ENCODE results near the gene PRODH2. TPM values are rescaled to one million over a fixed set of nuclear protein-coding genes. Genes with fewer than 3 reads are reported as not detected.

PRODH2 gene
- total and polyA plus RNA-seq, 4 donors: 56.4 to 156 (median 114) TPM

DNA sequence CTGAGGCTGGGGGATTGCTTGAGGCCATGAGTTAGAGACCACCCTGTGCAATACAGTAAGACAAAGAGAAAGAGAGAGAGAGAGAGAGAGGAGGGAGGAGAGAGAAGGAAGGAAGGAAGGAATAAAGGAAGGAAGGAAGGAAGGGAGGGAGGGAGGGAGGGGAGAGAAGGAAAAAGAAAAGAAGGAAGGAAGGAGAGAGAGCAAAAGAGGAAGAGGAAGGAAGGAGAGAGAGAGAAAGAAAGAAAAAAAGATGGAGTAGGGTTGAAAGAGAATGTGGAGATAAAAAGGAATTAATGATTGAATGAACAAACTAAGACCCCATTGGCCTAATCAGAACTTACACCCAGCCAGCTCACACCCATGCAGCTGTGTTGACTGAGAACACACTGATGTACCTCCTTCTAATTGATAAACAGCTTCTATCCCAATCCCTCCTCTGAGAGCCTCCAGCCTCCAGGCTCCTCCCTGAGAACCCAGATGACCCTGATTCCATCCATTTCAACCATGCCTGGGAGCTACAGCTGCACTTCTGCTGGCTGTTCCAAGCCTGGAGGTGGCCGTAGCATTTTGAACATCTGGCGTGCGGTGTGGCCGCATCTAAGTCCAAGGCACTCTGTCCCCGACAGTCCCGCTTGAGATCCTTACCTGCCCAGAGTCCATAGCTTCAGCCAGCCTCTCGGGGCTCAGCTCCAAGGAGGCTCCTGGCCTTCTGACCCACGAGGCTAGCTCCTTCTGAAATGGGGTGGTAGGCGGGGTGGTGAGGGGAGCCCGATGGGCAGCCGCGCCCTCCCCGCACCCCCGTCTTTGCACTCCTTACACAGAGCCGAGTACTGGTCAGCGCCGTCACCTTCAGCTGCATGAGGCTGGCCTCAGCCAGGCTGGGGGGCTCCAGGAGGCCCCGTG, 1.1 kb downstream of the PRODH2 start:
- TF ChIP-seq SP1 (IDR thresholded peaks at IDR 0.05): no peak
- peak; percentile 48 to 59 for TF ChIP-seq RXRA (IDR thresholded peaks at IDR 0.05)
- Histone ChIP-seq H3K4me1 (ENCODE audit: control insufficient read depth in 4 of 4, insufficient read depth in 4 of 4, low read length in 3 of 4) (peaks cover 0 to 29% (median 23%) of the 10 kb centered on the region in 4 donors), H3K9me3 (ENCODE audit: control insufficient read depth in 4 of 4, low read length in 3 of 4) (no peaks in the 10 kb centered on the region), H3K27me3 (ENCODE audit: control insufficient read depth in 4 of 4, insufficient read depth in 4 of 4, low read length in 3 of 4) (no peaks in the 10 kb centered on the region), H3K27ac (ENCODE audit: low read depth in 1 of 2, low read length in 2 of 2) (peak overlapping the region; percentile 50 to 78), H3K36me3 (ENCODE audit: control insufficient read depth in 4 of 4, insufficient read depth in 3 of 4, low read depth in 1 of 4, low read length in 3 of 4) (peaks cover 0 to 7% (median 3%) of the 10 kb centered on the region in 4 donors), H3K4me3 (ENCODE audit: low read depth in 1 of 3, low read length in 3 of 3) (peak overlapping the region; percentile 52 to 95 (median 66)), H3K9ac (ENCODE audit: low read depth in 1 of 2, low read length in 2 of 2) (no peak overlapping the region)
- DNase-seq (ENCODE audit: low spot score): no peak
- 33% methylated on average over 18 of the region's 18 CpGs for WGBS

DNA sequence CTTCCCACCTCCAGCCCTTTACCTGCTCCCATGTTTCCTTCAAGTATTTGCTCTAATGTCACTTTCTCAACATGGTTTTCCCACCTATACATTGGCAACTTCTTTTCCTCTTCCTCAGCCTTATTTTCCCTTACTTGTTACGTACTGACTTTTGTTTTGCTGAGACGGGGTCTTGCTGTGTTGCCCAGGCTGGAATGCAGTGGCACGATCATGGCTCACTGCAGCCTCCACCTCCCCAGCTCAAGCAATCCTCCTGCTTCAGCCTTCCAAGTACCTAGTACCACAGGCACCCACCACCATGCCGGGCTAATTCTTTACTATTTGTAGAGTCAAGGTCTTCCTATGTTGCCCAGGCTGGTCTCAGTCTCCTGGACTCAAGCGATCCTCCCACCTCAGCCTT, 5.0 kb downstream of the PRODH2 start:
- Histone ChIP-seq H3K9me3 (ENCODE audit: control insufficient read depth in 4 of 4, low read length in 3 of 4) (no peaks in the 10 kb centered on the region), H3K4me3 (ENCODE audit: low read depth in 1 of 3, low read length in 3 of 3) (no peak overlapping the region), H3K9ac (ENCODE audit: low read depth in 1 of 2, low read length in 2 of 2) (no peak overlapping the region), H3K27ac (ENCODE audit: low read depth in 1 of 2, low read length in 2 of 2) (no peak overlapping the region), H3K36me3 (ENCODE audit: control insufficient read depth in 4 of 4, insufficient read depth in 3 of 4, low read depth in 1 of 4, low read length in 3 of 4) (peaks cover 0 to 30% (median 21%) of the 10 kb centered on the region in 4 donors), H3K27me3 (ENCODE audit: control insufficient read depth in 4 of 4, insufficient read depth in 4 of 4, low read length in 3 of 4) (no peaks in the 10 kb centered on the region), H3K4me1 (ENCODE audit: control insufficient read depth in 4 of 4, insufficient read depth in 4 of 4, low read length in 3 of 4) (peaks cover 0 to 20% (median 17%) of the 10 kb centered on the region in 4 donors)
- no peak for DNase-seq (ENCODE audit: low spot score)
- TF ChIP-seq HNF4A (conservative IDR thresholded peaks at IDR 0.05) (no peak), TAF1 (conservative IDR thresholded peaks at IDR 0.05) (no peak), GABPA (IDR thresholded peaks at IDR 0.05 in 1 of 2, conservative IDR thresholded peaks at IDR 0.05 in 1 of 2) (no peak), EGR1 (IDR thresholded peaks at IDR 0.05; ENCODE audit: low read depth in 2 of 2) (no peak), NR2F2 (IDR thresholded peaks at IDR 0.05) (no peak), FOXA2 (IDR thresholded peaks at IDR 0.05) (no peak), HNF4G (IDR thresholded peaks at IDR 0.05) (no peak), ZBTB33 (IDR thresholded peaks at IDR 0.05) (no peak), SP1 (IDR thresholded peaks at IDR 0.05) (no peak)
- TF ChIP-seq, protein P1, sequence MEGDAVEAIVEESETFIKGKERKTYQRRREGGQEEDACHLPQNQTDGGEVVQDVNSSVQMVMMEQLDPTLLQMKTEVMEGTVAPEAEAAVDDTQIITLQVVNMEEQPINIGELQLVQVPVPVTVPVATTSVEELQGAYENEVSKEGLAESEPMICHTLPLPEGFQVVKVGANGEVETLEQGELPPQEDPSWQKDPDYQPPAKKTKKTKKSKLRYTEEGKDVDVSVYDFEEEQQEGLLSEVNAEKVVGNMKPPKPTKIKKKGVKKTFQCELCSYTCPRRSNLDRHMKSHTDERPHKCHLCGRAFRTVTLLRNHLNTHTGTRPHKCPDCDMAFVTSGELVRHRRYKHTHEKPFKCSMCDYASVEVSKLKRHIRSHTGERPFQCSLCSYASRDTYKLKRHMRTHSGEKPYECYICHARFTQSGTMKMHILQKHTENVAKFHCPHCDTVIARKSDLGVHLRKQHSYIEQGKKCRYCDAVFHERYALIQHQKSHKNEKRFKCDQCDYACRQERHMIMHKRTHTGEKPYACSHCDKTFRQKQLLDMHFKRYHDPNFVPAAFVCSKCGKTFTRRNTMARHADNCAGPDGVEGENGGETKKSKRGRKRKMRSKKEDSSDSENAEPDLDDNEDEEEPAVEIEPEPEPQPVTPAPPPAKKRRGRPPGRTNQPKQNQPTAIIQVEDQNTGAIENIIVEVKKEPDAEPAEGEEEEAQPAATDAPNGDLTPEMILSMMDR (IDR thresholded peaks at IDR 0.05; ENCODE audit: low read depth, low read length, missing input control): no peak
- TF ChIP-seq, protein P2, sequence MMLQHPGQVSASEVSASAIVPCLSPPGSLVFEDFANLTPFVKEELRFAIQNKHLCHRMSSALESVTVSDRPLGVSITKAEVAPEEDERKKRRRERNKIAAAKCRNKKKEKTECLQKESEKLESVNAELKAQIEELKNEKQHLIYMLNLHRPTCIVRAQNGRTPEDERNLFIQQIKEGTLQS (IDR thresholded peaks at IDR 0.05): no peak
- WGBS: 97% methylated on average over 5 of the region's 5 CpGs

DNA sequence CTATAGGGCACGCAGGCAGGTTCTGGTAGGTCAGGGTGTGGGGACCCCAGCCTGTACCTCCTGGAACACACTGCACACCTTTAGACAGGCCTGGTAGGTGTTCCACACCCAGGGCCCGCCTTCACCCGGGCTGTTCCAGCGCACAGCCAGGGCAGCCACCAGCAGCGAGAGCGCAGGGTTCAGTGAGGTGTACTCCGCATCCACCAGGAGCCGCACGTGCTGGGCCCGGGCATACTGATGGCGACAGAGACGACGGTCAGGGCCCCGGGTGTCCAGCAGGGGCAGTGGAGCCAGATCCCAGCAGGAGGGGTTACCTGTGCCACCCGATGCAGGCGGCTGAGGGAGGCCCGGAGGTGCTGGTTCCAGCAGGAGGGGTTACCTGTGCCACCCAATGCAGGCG, 6.0 kb downstream of the PRODH2 start:
- no peaks in the 10 kb centered on the region for H3K9me3 ChIP-seq (ENCODE audit: control insufficient read depth in 4 of 4, low read length in 3 of 4)
- H3K4me3 ChIP-seq (ENCODE audit: low read depth in 1 of 3, low read length in 3 of 3): no peak overlapping the region
- no peak overlapping the region for H3K27ac ChIP-seq (ENCODE audit: low read depth in 1 of 2, low read length in 2 of 2)
- H3K36me3 ChIP-seq (ENCODE audit: control insufficient read depth in 4 of 4, insufficient read depth in 3 of 4, low read depth in 1 of 4, low read length in 3 of 4): peaks cover 0 to 37% (median 21%) of the 10 kb centered on the region in 4 donors
- no peaks in the 10 kb centered on the region for H3K27me3 ChIP-seq (ENCODE audit: control insufficient read depth in 4 of 4, insufficient read depth in 4 of 4, low read length in 3 of 4)
- peaks cover 0 to 14% (median 12%) of the 10 kb centered on the region in 4 donors for H3K4me1 ChIP-seq (ENCODE audit: control insufficient read depth in 4 of 4, insufficient read depth in 4 of 4, low read length in 3 of 4)
- no peak for DNase-seq (ENCODE audit: low spot score)
- no peak overlapping the region for H3K9ac ChIP-seq (ENCODE audit: low read depth in 1 of 2, low read length in 2 of 2)
- WGBS: 90% methylated on average over 18 of the region's 18 CpGs
- TF ChIP-seq RXRA (IDR thresholded peaks at IDR 0.05) (no peak), MAX (IDR thresholded peaks at IDR 0.05) (no peak), FOXA1 (IDR thresholded peaks at IDR 0.05) (no peak), ZBTB33 (IDR thresholded peaks at IDR 0.05) (no peak), FOXA2 (IDR thresholded peaks at IDR 0.05) (no peak), NR2F2 (IDR thresholded peaks at IDR 0.05) (no peak), HNF4G (IDR thresholded peaks at IDR 0.05) (no peak)
- TF ChIP-seq, protein P3, sequence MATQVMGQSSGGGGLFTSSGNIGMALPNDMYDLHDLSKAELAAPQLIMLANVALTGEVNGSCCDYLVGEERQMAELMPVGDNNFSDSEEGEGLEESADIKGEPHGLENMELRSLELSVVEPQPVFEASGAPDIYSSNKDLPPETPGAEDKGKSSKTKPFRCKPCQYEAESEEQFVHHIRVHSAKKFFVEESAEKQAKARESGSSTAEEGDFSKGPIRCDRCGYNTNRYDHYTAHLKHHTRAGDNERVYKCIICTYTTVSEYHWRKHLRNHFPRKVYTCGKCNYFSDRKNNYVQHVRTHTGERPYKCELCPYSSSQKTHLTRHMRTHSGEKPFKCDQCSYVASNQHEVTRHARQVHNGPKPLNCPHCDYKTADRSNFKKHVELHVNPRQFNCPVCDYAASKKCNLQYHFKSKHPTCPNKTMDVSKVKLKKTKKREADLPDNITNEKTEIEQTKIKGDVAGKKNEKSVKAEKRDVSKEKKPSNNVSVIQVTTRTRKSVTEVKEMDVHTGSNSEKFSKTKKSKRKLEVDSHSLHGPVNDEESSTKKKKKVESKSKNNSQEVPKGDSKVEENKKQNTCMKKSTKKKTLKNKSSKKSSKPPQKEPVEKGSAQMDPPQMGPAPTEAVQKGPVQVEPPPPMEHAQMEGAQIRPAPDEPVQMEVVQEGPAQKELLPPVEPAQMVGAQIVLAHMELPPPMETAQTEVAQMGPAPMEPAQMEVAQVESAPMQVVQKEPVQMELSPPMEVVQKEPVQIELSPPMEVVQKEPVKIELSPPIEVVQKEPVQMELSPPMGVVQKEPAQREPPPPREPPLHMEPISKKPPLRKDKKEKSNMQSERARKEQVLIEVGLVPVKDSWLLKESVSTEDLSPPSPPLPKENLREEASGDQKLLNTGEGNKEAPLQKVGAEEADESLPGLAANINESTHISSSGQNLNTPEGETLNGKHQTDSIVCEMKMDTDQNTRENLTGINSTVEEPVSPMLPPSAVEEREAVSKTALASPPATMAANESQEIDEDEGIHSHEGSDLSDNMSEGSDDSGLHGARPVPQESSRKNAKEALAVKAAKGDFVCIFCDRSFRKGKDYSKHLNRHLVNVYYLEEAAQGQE (IDR thresholded peaks at IDR 0.05): no peak
- TF ChIP-seq, protein P2 (IDR thresholded peaks at IDR 0.05): no peak
